ENCODE results near the gene UBAC2. TPM values are rescaled to one million over a fixed set of nuclear protein-coding genes. Genes with fewer than 3 reads are reported as not detected.

The UBAC2 gene
- total RNA-seq, 4 donors from 2014 or later: 56.8 to 88.5 (median 77.7) TPM

- no peak overlapping the region for H3K27ac ChIP-seq
- H3K4me3 ChIP-seq (replicated peaks in 1 of 3): no peak overlapping the region
- no peaks in the 10 kb centered on the region for H3K36me3 ChIP-seq
- no peaks in the 10 kb centered on the region for H3K27me3 ChIP-seq
- peak; percentile 77 to 83 for DNase-seq
- H3K4me1 ChIP-seq: no peaks in the 10 kb centered on the region
- intact Hi-C loops (cut with DNase I): no loop called here
- TF ChIP-seq CTCF (IDR thresholded peaks at IDR 0.05) (no peak), POLR2A (IDR thresholded peaks at IDR 0.05) (no peak)
- H3K9me3 ChIP-seq: no peaks in the 10 kb centered on the region
- WGBS, 2 donors: 38 to 63% methylated on average over 1 of the region's 1 CpG
Measured at GRCh38 chr13:99329477-99329876, 128.8 kb downstream of the UBAC2 start.

DNA sequence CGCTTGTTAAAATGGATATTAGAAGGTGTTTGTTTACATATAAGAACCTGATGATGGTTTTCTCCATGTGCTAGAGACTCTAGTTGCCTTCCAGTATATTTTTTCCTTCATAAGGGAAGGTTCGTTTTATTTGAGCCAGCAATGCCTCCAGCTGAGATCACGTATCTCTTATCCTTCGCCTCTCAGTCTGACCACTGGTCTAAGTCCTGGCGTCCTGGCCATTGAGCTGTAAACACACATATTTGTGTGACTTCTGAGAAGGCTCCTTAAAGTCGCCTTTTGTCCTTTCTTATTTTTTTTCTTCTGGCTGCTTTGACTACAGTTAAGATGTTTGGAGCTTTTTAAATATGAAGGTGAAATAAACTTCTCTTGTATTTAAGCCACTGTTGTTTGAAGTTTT lies 130.3 kb downstream of the UBAC2 start:
- Histone ChIP-seq H3K27ac (no peak overlapping the region), H3K4me3 (replicated peaks in 1 of 3) (no peak overlapping the region), H3K4me1 (no peaks in the 10 kb centered on the region), H3K9me3 (no peaks in the 10 kb centered on the region), H3K36me3 (no peaks in the 10 kb centered on the region), H3K27me3 (no peaks in the 10 kb centered on the region)
- DNase-seq: no peak
- TF ChIP-seq CTCF (IDR thresholded peaks at IDR 0.05): no peak
- no peak for TF ChIP-seq POLR2A (IDR thresholded peaks at IDR 0.05)
- intact Hi-C loops (cut with DNase I): no loop called here
- 62 to 66% methylated on average over 6 of the region's 6 CpGs for WGBS, 2 donors

DNA sequence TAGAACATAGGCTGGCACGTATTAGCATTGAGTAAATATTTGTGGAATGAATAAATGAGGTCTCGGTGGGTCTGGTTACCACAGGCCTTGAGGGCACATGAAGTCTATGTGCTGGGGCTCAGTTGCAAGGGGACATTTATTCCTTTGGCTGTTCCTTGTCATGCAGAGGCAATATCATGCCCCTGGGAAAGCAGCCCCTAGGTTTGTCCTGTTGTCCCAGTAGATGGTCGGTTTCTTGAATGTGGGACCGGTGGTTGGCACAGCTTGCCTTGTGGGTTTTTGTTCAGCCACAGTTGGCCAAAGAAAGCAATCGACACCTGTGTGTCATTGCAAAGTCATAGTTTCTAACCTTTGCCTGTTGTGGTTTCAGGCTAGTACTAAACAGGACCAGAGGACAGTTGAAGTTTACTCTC lies 131.2 kb downstream of the UBAC2 start:
- Histone ChIP-seq H3K27me3 (no peaks in the 10 kb centered on the region), H3K27ac (no peak overlapping the region), H3K36me3 (no peaks in the 10 kb centered on the region), H3K9me3 (no peaks in the 10 kb centered on the region), H3K4me3 (replicated peaks in 1 of 3) (no peak overlapping the region), H3K4me1 (no peaks in the 10 kb centered on the region)
- intact Hi-C loops (cut with DNase I): no loop called here
- no peak for TF ChIP-seq POLR2A (IDR thresholded peaks at IDR 0.05)
- no peak for TF ChIP-seq CTCF (IDR thresholded peaks at IDR 0.05)
- WGBS, 2 donors: 97 to 98% methylated on average over 5 of the region's 5 CpGs
- no peak for DNase-seq

GRCh38 chr13:99332456-99332855 lies 131.8 kb downstream of the UBAC2 start:
- no peak for DNase-seq
- intact Hi-C loops (cut with DNase I): no loop called here
- no peaks in the 10 kb centered on the region for H3K36me3 ChIP-seq
- H3K9me3 ChIP-seq: no peaks in the 10 kb centered on the region
- TF ChIP-seq CTCF (IDR thresholded peaks at IDR 0.05) (no peak), POLR2A (IDR thresholded peaks at IDR 0.05) (no peak)
- H3K4me1 ChIP-seq: no peaks in the 10 kb centered on the region
- WGBS, 2 donors: 88% methylated on average over 9 of the region's 9 CpGs
- H3K27ac ChIP-seq: no peak overlapping the region
- H3K4me3 ChIP-seq (replicated peaks in 1 of 3): no peak overlapping the region
- H3K27me3 ChIP-seq: no peaks in the 10 kb centered on the region

- intact Hi-C loops (cut with DNase I): no loop called here
- DNase-seq: no peak
- Histone ChIP-seq H3K4me3 (replicated peaks in 1 of 3) (no peak overlapping the region), H3K27ac (no peak overlapping the region), H3K27me3 (no peaks in the 10 kb centered on the region), H3K36me3 (no peaks in the 10 kb centered on the region), H3K9me3 (no peaks in the 10 kb centered on the region), H3K4me1 (no peaks in the 10 kb centered on the region)
- WGBS, 2 donors: 96 to 98% methylated on average over 3 of the region's 3 CpGs
- TF ChIP-seq POLR2A (IDR thresholded peaks at IDR 0.05) (no peak), CTCF (IDR thresholded peaks at IDR 0.05) (no peak)
Measured at GRCh38 chr13:99334221-99334620, 133.6 kb downstream of the UBAC2 start.
